Right cardiac atrium (tissue), 5 donors: ENCODE measurements around the gene CDS1. TPM values are rescaled to one million over a fixed set of nuclear protein-coding genes. Genes with fewer than 3 reads are reported as not detected.

ENCODE experiments used
- ATAC-seq, 2 donors: fragments of 200-7000 bp; cut with Tn5 transposase; one replicate each; pipeline versions ENCODE4 v1.8.0 to v1.9.1; 2020; ENCODE audit warnings: moderate library complexity in 2 of 2, mild to moderate bottlenecking in 1 of 2
- DNase-seq, 3 donors: peaks; one replicate each; pipeline ENCODE4 v3.0.0-alpha.2; 2020
- H3K27ac ChIP-seq: one replicate; pipeline ENCODE4 v1.5.1; 2013; ENCODE audit warnings: mild to moderate bottlenecking, low read length, control low read depth, moderate library complexity
- H3K27me3 ChIP-seq: one replicate; pipeline ENCODE4 v1.6.1; 2013; ENCODE audit not compliant: control insufficient read depth, insufficient read depth
- H3K4me1 ChIP-seq: one replicate; pipeline ENCODE4 v1.6.1; 2013; ENCODE audit warnings: low read length; ENCODE audit not compliant: control insufficient read depth, insufficient read depth
- H3K4me3 ChIP-seq: one replicate; pipeline ENCODE4 v1.5.1; 2013; ENCODE audit warnings: low read length, control low read depth
- H3K9me3 ChIP-seq: one replicate; pipeline ENCODE4 v1.6.1; 2013; ENCODE audit warnings: low read length; ENCODE audit not compliant: control insufficient read depth
- WGBS: extraction: QIAGEN DNeasy Blood & Tissue Kit; methylation state at CpG from one replicate; pipeline ENCODE4 v1.1.7; 2013; 5-methylcytosine and 5-hydroxymethylcytosine counted together
- intact Hi-C, 4 donors: fragments of 100-400 bp; cut with DNase I; formaldehyde crosslinking; loops; one replicate each; pipeline versions ENCODE4 v1.11.0 to v1.14.0; 2022 to 2023
- polyA plus RNA-seq: library from polyadenylated mRNA; stranded (reverse); fragments of 200-250 nt; gene quantifications from one replicate; pipeline ENCODE4 v1.2.3, GENCODE V29; 2013
- total RNA-seq, 4 donors: library from RNA; stranded (reverse); fragmentation: NEBNext Ultra II Directional; extraction: Animal tissue kit (Norgen Biotek cat#: 25700); gene quantifications; one replicate each; pipeline ENCODE4 v1.2.1, GENCODE V29; 2021
- donor health status: healthy with polysubstance abuse.
- donor health status: DM: no; HTN: yes; CAD: no.
- donor health status: DM: no; HTN: no; CAD: no.
- donor health status: DM: no; HTN: yes; CAD: no; lungs with severe emphysema.
- donor health status: DM: yes; HTN: yes; CAD: no.

CDS1 gene
- total and polyA plus RNA-seq, 5 donors = 0.14 to 0.49 (median 0.25) TPM

GRCh38 chr4:84614891-84615290 is 32.0 kb downstream of the CDS1 start:
- intact Hi-C loops = no loop called here
- DNase-seq (no peak), ATAC-seq (no peak)
- Histone ChIP-seq H3K4me3 (no peak overlapping the region), H3K4me1 (no peaks in the 10 kb centered on the region), H3K27me3 (no peaks in the 10 kb centered on the region), H3K27ac (no peak overlapping the region), H3K9me3 (no peaks in the 10 kb centered on the region)
- WGBS = 91% methylated on average over 5 of the region's 5 CpGs

- WGBS = 75% methylated on average over 5 of the region's 5 CpGs
Measured at GRCh38 chr4:84615355-84615754, 32.4 kb downstream of the CDS1 start.

GRCh38 chr4:84622959-84623358 is 40.0 kb downstream of the CDS1 start:
- intact Hi-C loops = no loop called here
- H3K27ac ChIP-seq = no peak overlapping the region
- ATAC-seq (no peak), DNase-seq (no peak)
- 67% methylated on average over 1 of the region's 1 CpG for WGBS
- no peak overlapping the region for H3K4me3 ChIP-seq
- no peaks in the 10 kb centered on the region for H3K27me3 ChIP-seq
- no peaks in the 10 kb centered on the region for H3K9me3 ChIP-seq
- no peaks in the 10 kb centered on the region for H3K4me1 ChIP-seq

More at GRCh38 chr4:84615355-84615754, 32.4 kb downstream of the CDS1 start:
- no peaks in the 10 kb centered on the region for H3K4me1 ChIP-seq
- H3K27ac ChIP-seq = no peak overlapping the region
- no peak overlapping the region for H3K4me3 ChIP-seq
- DNase-seq (no peak), ATAC-seq (no peak)
- intact Hi-C loops = no loop called here
- H3K27me3 ChIP-seq = no peaks in the 10 kb centered on the region
- no peaks in the 10 kb centered on the region for H3K9me3 ChIP-seq

- 95% methylated on average over 11 of the region's 11 CpGs for WGBS
- ATAC-seq = no peak
- Histone ChIP-seq H3K9me3 (no peaks in the 10 kb centered on the region), H3K27me3 (no peaks in the 10 kb centered on the region), H3K27ac (no peak overlapping the region), H3K4me3 (no peak overlapping the region), H3K4me1 (no peaks in the 10 kb centered on the region)
- intact Hi-C loops = no loop called here
- no peak for DNase-seq
Measured at GRCh38 chr4:84623661-84624060, 40.7 kb downstream of the CDS1 start.

GRCh38 chr4:84626673-84627072 is 43.7 kb downstream of the CDS1 start:
- H3K4me1 ChIP-seq = no peaks in the 10 kb centered on the region
- no peaks in the 10 kb centered on the region for H3K27me3 ChIP-seq
- ATAC-seq (no peak), DNase-seq (no peak)
- H3K9me3 ChIP-seq = no peaks in the 10 kb centered on the region
- intact Hi-C loops = no loop called here
- H3K4me3 ChIP-seq = no peak overlapping the region
- WGBS = 95% methylated on average over 5 of the region's 5 CpGs
- H3K27ac ChIP-seq = no peak overlapping the region

GRCh38 chr4:84631573-84631972 is 48.6 kb downstream of the CDS1 start:
- WGBS = 73% methylated on average over 3 of the region's 3 CpGs
- DNase-seq (no peak), ATAC-seq (no peak)
- Histone ChIP-seq H3K27me3 (no peaks in the 10 kb centered on the region), H3K4me3 (no peak overlapping the region), H3K9me3 (no peaks in the 10 kb centered on the region), H3K4me1 (no peaks in the 10 kb centered on the region), H3K27ac (no peak overlapping the region)
- intact Hi-C loops = no loop called here

- no peaks in the 10 kb centered on the region for H3K4me1 ChIP-seq
- H3K27me3 ChIP-seq = no peaks in the 10 kb centered on the region
- H3K9me3 ChIP-seq = no peaks in the 10 kb centered on the region
- DNase-seq (no peak), ATAC-seq (no peak)
- no peak overlapping the region for H3K27ac ChIP-seq
- WGBS = 84% methylated on average over 2 of the region's 2 CpGs
- H3K4me3 ChIP-seq = no peak overlapping the region
- intact Hi-C loops = no loop called here
Measured at GRCh38 chr4:84632092-84632491, 49.2 kb downstream of the CDS1 start.

GRCh38 chr4:84634961-84635360 is 52.0 kb downstream of the CDS1 start:
- ATAC-seq (no peak), DNase-seq (no peak)
- 87% methylated on average over 1 of the region's 1 CpG for WGBS
- no peak overlapping the region for H3K27ac ChIP-seq
- intact Hi-C loops = no loop called here
- no peaks in the 10 kb centered on the region for H3K27me3 ChIP-seq
- no peaks in the 10 kb centered on the region for H3K9me3 ChIP-seq
- no peak overlapping the region for H3K4me3 ChIP-seq
- H3K4me1 ChIP-seq = no peaks in the 10 kb centered on the region

- intact Hi-C loops = no loop called here
- no peak for DNase-seq
Measured at GRCh38 chr4:84638092-84638491, 55.2 kb downstream of the CDS1 start.

GRCh38 chr4:84639145-84639544 is 56.2 kb downstream of the CDS1 start:
- ATAC-seq (no peak), DNase-seq (no peak)
- no peaks in the 10 kb centered on the region for H3K27me3 ChIP-seq
- WGBS = 87% methylated on average over 1 of the region's 1 CpG
- no peak overlapping the region for H3K27ac ChIP-seq
- intact Hi-C loops = no loop called here
- no peak overlapping the region for H3K4me3 ChIP-seq
- no peaks in the 10 kb centered on the region for H3K9me3 ChIP-seq
- H3K4me1 ChIP-seq = no peaks in the 10 kb centered on the region

More at GRCh38 chr4:84638092-84638491, 55.2 kb downstream of the CDS1 start:
- no peak for ATAC-seq
- no peaks in the 10 kb centered on the region for H3K4me1 ChIP-seq
- H3K27me3 ChIP-seq = no peaks in the 10 kb centered on the region
- H3K27ac ChIP-seq = no peak overlapping the region
- H3K4me3 ChIP-seq = no peak overlapping the region
- H3K9me3 ChIP-seq = no peaks in the 10 kb centered on the region

GRCh38 chr4:84644087-84644486 is 61.2 kb downstream of the CDS1 start:
- Histone ChIP-seq H3K9me3 (no peaks in the 10 kb centered on the region), H3K27ac (no peak overlapping the region), H3K4me1 (no peaks in the 10 kb centered on the region), H3K27me3 (no peaks in the 10 kb centered on the region), H3K4me3 (no peak overlapping the region)
- DNase-seq (no peak), ATAC-seq (no peak)
- 92% methylated on average over 5 of the region's 5 CpGs for WGBS
- intact Hi-C loops = no loop called here

GRCh38 chr4:84647312-84647884 is 64.5 kb downstream of the CDS1 start:
- ATAC-seq (no peak), DNase-seq (no peak)
- Histone ChIP-seq H3K27me3 (no peaks in the 10 kb centered on the region), H3K4me1 (no peaks in the 10 kb centered on the region), H3K9me3 (no peaks in the 10 kb centered on the region), H3K27ac (no peak overlapping the region), H3K4me3 (no peak overlapping the region)
- intact Hi-C loops = no loop called here
- 56% methylated on average over 2 of the region's 2 CpGs for WGBS
